Natural killer cell (primary cell): ENCODE data around the gene OR13C4. TPM values are rescaled to one million over a fixed set of nuclear protein-coding genes. Genes with fewer than 3 reads are reported as not detected.

ENCODE experiments used
- ATAC-seq, 3 donors: fragments of 150-1000 bp in 2 of 3; fragments of 200-7000 bp in 1 of 3; cut with Tn5 transposase; 1 replicate in 1 of 3; 2 replicates in 2 of 3; pipeline ENCODE4 v1.10.0; 2021; ENCODE audit warnings: mild to moderate bottlenecking in 2 of 3, moderate library complexity in 2 of 3
- DNase-seq, 2 donors: peaks; one replicate each; pipeline versions ENCODE4 v3.0.0 to v3.0.0-alpha.2; 2013 to 2021; ENCODE audit warnings: mixed read lengths in 1 of 2
- H3K27ac ChIP-seq: one replicate; pipeline ENCODE4 v1.5.1; 2013; ENCODE audit warnings: mild to moderate bottlenecking, low read length
- H3K27me3 ChIP-seq: one replicate; pipeline ENCODE4 v1.6.1; 2013; ENCODE audit warnings: low read length; ENCODE audit not compliant: control insufficient read depth, insufficient read depth
- H3K36me3 ChIP-seq: one replicate; pipeline ENCODE4 v1.6.1; 2013; ENCODE audit warnings: low read length; ENCODE audit not compliant: control insufficient read depth, insufficient read depth
- H3K4me1 ChIP-seq: one replicate; pipeline ENCODE4 v1.6.1; 2013; ENCODE audit warnings: low read length; ENCODE audit not compliant: control insufficient read depth, insufficient read depth
- H3K4me3 ChIP-seq: one replicate; pipeline ENCODE4 v1.5.1; 2013; ENCODE audit warnings: low read length
- H3K9me3 ChIP-seq: one replicate; pipeline ENCODE4 v1.6.1; 2013; ENCODE audit warnings: low read length; ENCODE audit not compliant: control insufficient read depth, insufficient read depth
- H3K27ac Mint-ChIP-seq, 2 donors: one replicate each; pipeline ENCODE4 v1.8.0; 2022; ENCODE audit warnings: mild to moderate bottlenecking in 2 of 2, mixed read lengths in 2 of 2, moderate library complexity in 1 of 2
- H3K27me3 Mint-ChIP-seq, 2 donors: one replicate each; pipeline ENCODE4 v1.8.0; 2022; ENCODE audit warnings: low read depth in 2 of 2, mixed read lengths in 2 of 2
- H3K36me3 Mint-ChIP-seq: one replicate; pipeline ENCODE4 v1.8.0; 2022; ENCODE audit warnings: mixed read lengths
- H3K4me1 Mint-ChIP-seq, 2 donors: one replicate each; pipeline ENCODE4 v1.8.0; 2022; ENCODE audit warnings: mixed read lengths in 2 of 2
- H3K4me3 Mint-ChIP-seq: one replicate; pipeline ENCODE4 v1.8.0; 2022; ENCODE audit warnings: mild to moderate bottlenecking, moderate library complexity, mixed read lengths
- H3K9me3 Mint-ChIP-seq, 2 donors: one replicate each; pipeline ENCODE4 v1.8.0; 2022; ENCODE audit warnings: mixed read lengths in 2 of 2
- CTCF ChIP-seq: fragments of 200-600 bp; IDR thresholded peaks from one replicate; pipeline ENCODE4 v1.8.0; 2022; ENCODE audit warnings: antibody characterized with exemption
- WGBS: methylation state at CpG from one replicate; pipeline ENCODE4 v1.1.7; 2013; ENCODE audit warnings: missing lambda C conversion rate; ENCODE audit not compliant: insufficient coverage; 5-methylcytosine and 5-hydroxymethylcytosine counted together
- intact Hi-C: fragments of 100-400 bp; cut with micrococcal nuclease; formaldehyde crosslinking; loops from one replicate; pipeline ENCODE4 v1.14.2; 2022
- total RNA-seq, 4 donors: library from RNA; stranded (reverse); fragments of 120-200 nt in 1 of 4; gene quantifications; one replicate each; pipeline versions ENCODE4 v1.2.3 to v1.2.4, GENCODE V29; 2013 to 2022

The OR13C4 gene
- total RNA-seq, 3 donors from 2014 or later (not counting 1 experiment from before 2014, with no cell fraction given) = not detected

DNA sequence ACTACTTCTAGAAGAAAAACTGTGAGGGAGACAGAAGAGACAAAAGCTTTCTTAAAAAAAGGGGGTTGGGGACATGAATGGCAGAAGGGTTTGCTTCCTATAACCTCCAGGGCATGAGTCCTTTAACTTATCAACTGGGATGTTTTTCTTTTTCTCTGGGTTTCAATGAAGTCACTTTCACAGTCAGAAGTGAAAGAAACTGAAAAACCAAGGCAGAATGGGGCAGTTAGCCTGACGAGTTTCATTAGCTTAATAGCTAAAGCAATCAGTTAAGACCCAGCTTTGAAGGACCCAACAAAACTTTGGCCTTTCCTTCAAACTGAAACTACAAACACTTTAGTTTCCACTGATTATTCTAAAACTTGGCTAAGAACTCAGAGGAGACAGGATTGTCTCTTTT, 37.3 kb upstream of the OR13C4 start:
- H3K4me3 Mint-ChIP-seq = no peak overlapping the region

GRCh38 chr9:104556830-104557634, 30.0 kb upstream of the OR13C4 start:
- intact Hi-C loops = no loop called here
- peaks cover 7% of the 10 kb centered on the region for H3K36me3 Mint-ChIP-seq
- WGBS = 79% methylated on average over 8 of the region's 8 CpGs
- Histone ChIP-seq H3K9me3 (no peaks in the 10 kb centered on the region), H3K27ac (no peak overlapping the region), H3K36me3 (no peaks in the 10 kb centered on the region), H3K4me1 (no peaks in the 10 kb centered on the region), H3K4me3 (no peak overlapping the region), H3K27me3 (no peaks in the 10 kb centered on the region)
- no peak overlapping the region for H3K4me3 Mint-ChIP-seq
- H3K27me3 Mint-ChIP-seq = no peaks in the 10 kb centered on the region
- TF ChIP-seq CTCF = no peak
- ATAC-seq (no peak), DNase-seq (no peak)
- no peak overlapping the region for H3K27ac Mint-ChIP-seq
- no peaks in the 10 kb centered on the region for H3K4me1 Mint-ChIP-seq
- H3K9me3 Mint-ChIP-seq = peaks cover 7 to 14% of the 10 kb centered on the region in 2 donors

More for the DNA sequence above, 37.3 kb upstream of the OR13C4 start:
- TF ChIP-seq CTCF = no peak
- intact Hi-C loops = no loop called here
- Mint-ChIP-seq H3K4me1 (no peaks in the 10 kb centered on the region), H3K27ac (no peak overlapping the region), H3K27me3 (no peaks in the 10 kb centered on the region), H3K36me3 (no peaks in the 10 kb centered on the region), H3K9me3 (peaks cover 0 to 3% of the 10 kb centered on the region in 2 donors)
- Histone ChIP-seq H3K36me3 (no peaks in the 10 kb centered on the region), H3K27me3 (no peaks in the 10 kb centered on the region), H3K4me3 (no peak overlapping the region), H3K9me3 (no peaks in the 10 kb centered on the region), H3K4me1 (no peaks in the 10 kb centered on the region), H3K27ac (no peak overlapping the region)
- WGBS = 74% methylated on average over 1 of the region's 1 CpG
- DNase-seq = no peak
- no peak for ATAC-seq

DNA sequence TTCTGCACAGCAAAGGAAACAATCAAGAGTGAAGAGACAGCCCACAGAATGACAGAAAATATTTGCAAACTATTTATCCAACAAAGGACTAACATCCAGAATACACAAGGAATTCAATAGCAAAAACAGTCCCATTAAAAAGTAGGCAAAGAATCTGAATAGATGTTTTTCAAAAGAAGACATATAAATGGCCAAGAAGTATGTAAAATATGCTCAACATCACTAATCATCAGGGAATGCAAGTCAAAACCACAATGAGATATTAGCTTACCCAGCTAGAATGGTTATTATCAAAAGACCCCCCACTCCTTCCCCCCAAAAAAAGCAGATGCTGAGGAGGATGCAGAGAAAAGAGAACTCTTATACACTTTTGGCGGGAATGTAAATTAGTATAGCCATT, 28.5 kb upstream of the OR13C4 start:
- Histone ChIP-seq H3K4me3 (no peak overlapping the region), H3K27ac (no peak overlapping the region), H3K9me3 (no peaks in the 10 kb centered on the region), H3K27me3 (no peaks in the 10 kb centered on the region), H3K4me1 (no peaks in the 10 kb centered on the region), H3K36me3 (no peaks in the 10 kb centered on the region)
- WGBS = no CpG with 5 or more reads among the region's 1 CpG
- Mint-ChIP-seq H3K9me3 (peaks cover 7 to 14% of the 10 kb centered on the region in 2 donors), H3K27me3 (no peaks in the 10 kb centered on the region), H3K4me3 (no peak overlapping the region), H3K4me1 (no peaks in the 10 kb centered on the region), H3K27ac (no peak overlapping the region), H3K36me3 (peaks cover 7% of the 10 kb centered on the region)
- intact Hi-C loops = no loop called here
- DNase-seq = no peak
- no peak for TF ChIP-seq CTCF
- ATAC-seq = no peak

DNA sequence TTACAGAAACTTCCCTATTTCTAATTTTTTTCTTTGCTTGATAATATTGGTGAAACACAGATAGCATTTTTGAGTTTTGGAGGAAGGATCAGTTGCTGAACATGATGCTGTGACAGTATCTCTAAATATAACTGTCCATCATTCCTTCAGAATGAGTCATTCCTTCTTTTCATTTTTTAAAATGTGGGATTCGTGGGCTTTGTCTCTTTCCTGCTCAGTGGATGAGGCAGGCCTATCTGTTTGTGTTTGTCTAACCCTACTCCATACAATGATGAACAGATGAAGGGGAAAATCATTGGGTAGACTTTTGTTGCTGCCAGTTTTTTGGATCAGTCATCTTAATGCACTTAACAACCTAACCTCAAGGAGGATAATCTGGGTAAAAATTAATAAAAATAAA, 26.3 kb upstream of the OR13C4 start:
- no peaks in the 10 kb centered on the region for H3K4me1 Mint-ChIP-seq
- no peak overlapping the region for H3K27ac Mint-ChIP-seq
- H3K4me1 ChIP-seq = no peaks in the 10 kb centered on the region
- H3K36me3 ChIP-seq = no peaks in the 10 kb centered on the region
- H3K27me3 Mint-ChIP-seq = no peaks in the 10 kb centered on the region
- intact Hi-C loops = no loop called here
- peaks cover 7% of the 10 kb centered on the region for H3K36me3 Mint-ChIP-seq
- H3K27me3 ChIP-seq = no peaks in the 10 kb centered on the region
- no peak overlapping the region for H3K4me3 Mint-ChIP-seq
- peaks cover 10 to 15% of the 10 kb centered on the region in 2 donors for H3K9me3 Mint-ChIP-seq
- H3K27ac ChIP-seq = no peak overlapping the region
- ATAC-seq (no peak), DNase-seq (no peak)
- no peak for TF ChIP-seq CTCF
- WGBS = no CpG with 5 or more reads among the region's 1 CpG
- no peak overlapping the region for H3K4me3 ChIP-seq
- H3K9me3 ChIP-seq = no peaks in the 10 kb centered on the region
